ENCODE measurements around the gene TXNRD2.

Gene TXNRD2

GRCh38 chr22:19892925-19893324 is 48.7 kb downstream of the TXNRD2 start:
- FAIRE-seq (no peak), DNase-seq (ENCODE audit: insufficient read length, low spot score) (no peak)
- TF ChIP-seq POLR2A (IDR thresholded peaks at IDR 0.05; ENCODE audit: low read depth, low read length) (no peak), SPI1 (IDR thresholded peaks at IDR 0.05; ENCODE audit: low read depth, low read length) (no peak), POU2F2 (IDR thresholded peaks at IDR 0.05; ENCODE audit: low read depth, low read length) (no peak), POLR2AphosphoS5 (IDR thresholded peaks at IDR 0.05; ENCODE audit: low read depth, low read length) (no peak), PAX5 (IDR thresholded peaks at IDR 0.05; ENCODE audit: insufficient read depth, low read length, severe bottlenecking) (no peak), TAF1 (IDR thresholded peaks at IDR 0.05; ENCODE audit: low read depth, low read length) (no peak)

GRCh38 chr22:19892257-19892879 is 49.2 kb downstream of the TXNRD2 start:
- no peak for TF ChIP-seq POLR2AphosphoS5 (IDR thresholded peaks at IDR 0.05; ENCODE audit: low read depth, low read length)
- TF ChIP-seq POU2F2 (IDR thresholded peaks at IDR 0.05; ENCODE audit: low read depth, low read length), result no peak
- TF ChIP-seq SPI1 (IDR thresholded peaks at IDR 0.05; ENCODE audit: low read depth, low read length), result no peak
- no peak for TF ChIP-seq POLR2A (IDR thresholded peaks at IDR 0.05; ENCODE audit: low read depth, low read length)
- TF ChIP-seq TAF1 (IDR thresholded peaks at IDR 0.05; ENCODE audit: low read depth, low read length), result no peak
- TF ChIP-seq PAX5 (IDR thresholded peaks at IDR 0.05; ENCODE audit: insufficient read depth, low read length, severe bottlenecking), result no peak
- peak; percentile 71 for FAIRE-seq
- peak; percentile 68 for DNase-seq (ENCODE audit: insufficient read length, low spot score)

GRCh38 chr22:19891317-19892256 is 50.0 kb downstream of the TXNRD2 start:
- peak; percentile 90 for DNase-seq (ENCODE audit: insufficient read length, low spot score)
- FAIRE-seq, result peak; percentile 94
- no peak for TF ChIP-seq TAF1 (IDR thresholded peaks at IDR 0.05; ENCODE audit: low read depth, low read length)
- no peak for TF ChIP-seq POLR2A (IDR thresholded peaks at IDR 0.05; ENCODE audit: low read depth, low read length)
- TF ChIP-seq SPI1 (IDR thresholded peaks at IDR 0.05; ENCODE audit: low read depth, low read length), result no peak
- TF ChIP-seq POU2F2 (IDR thresholded peaks at IDR 0.05; ENCODE audit: low read depth, low read length), result peak; percentile 6; the same call in 1 of the 2 replicates

GRCh38 chr22:19890502-19891316 is 50.9 kb downstream of the TXNRD2 start:
- TF ChIP-seq POLR2A (IDR thresholded peaks at IDR 0.05; ENCODE audit: low read depth, low read length) (no peak), POLR2AphosphoS5 (IDR thresholded peaks at IDR 0.05; ENCODE audit: low read depth, low read length) (no peak), POU2F2 (IDR thresholded peaks at IDR 0.05; ENCODE audit: low read depth, low read length) (no peak), PAX5 (IDR thresholded peaks at IDR 0.05; ENCODE audit: insufficient read depth, low read length, severe bottlenecking) (no peak), TAF1 (IDR thresholded peaks at IDR 0.05; ENCODE audit: low read depth, low read length) (no peak), SPI1 (IDR thresholded peaks at IDR 0.05; ENCODE audit: low read depth, low read length) (no peak)
- DNase-seq (ENCODE audit: insufficient read length, low spot score), result no peak
- FAIRE-seq, result no peak

GRCh38 chr22:19889951-19890350 is 51.7 kb downstream of the TXNRD2 start:
- TF ChIP-seq PAX5 (IDR thresholded peaks at IDR 0.05; ENCODE audit: insufficient read depth, low read length, severe bottlenecking), result no peak
- TF ChIP-seq SPI1 (IDR thresholded peaks at IDR 0.05; ENCODE audit: low read depth, low read length), result no peak
- TF ChIP-seq POLR2A (IDR thresholded peaks at IDR 0.05; ENCODE audit: low read depth, low read length), result no peak
- no peak for TF ChIP-seq POU2F2 (IDR thresholded peaks at IDR 0.05; ENCODE audit: low read depth, low read length)
- no peak for TF ChIP-seq TAF1 (IDR thresholded peaks at IDR 0.05; ENCODE audit: low read depth, low read length)
- TF ChIP-seq POLR2AphosphoS5 (IDR thresholded peaks at IDR 0.05; ENCODE audit: low read depth, low read length), result no peak
- FAIRE-seq (no peak), DNase-seq (ENCODE audit: insufficient read length, low spot score) (no peak)

- no peak for FAIRE-seq
- no peak for TF ChIP-seq POLR2AphosphoS5 (IDR thresholded peaks at IDR 0.05; ENCODE audit: low read depth, low read length)
- TF ChIP-seq POU2F2 (IDR thresholded peaks at IDR 0.05; ENCODE audit: low read depth, low read length), result no peak
- no peak for TF ChIP-seq SPI1 (IDR thresholded peaks at IDR 0.05; ENCODE audit: low read depth, low read length)
- TF ChIP-seq TAF1 (IDR thresholded peaks at IDR 0.05; ENCODE audit: low read depth, low read length), result no peak
- TF ChIP-seq PAX5 (IDR thresholded peaks at IDR 0.05; ENCODE audit: insufficient read depth, low read length, severe bottlenecking), result no peak
- TF ChIP-seq POLR2A (IDR thresholded peaks at IDR 0.05; ENCODE audit: low read depth, low read length), result no peak
- DNase-seq (ENCODE audit: insufficient read length, low spot score), result no peak
These were observed 53.4 kb downstream of the TXNRD2 start for GRCh38 chr22:19888131-19888746.

- TF ChIP-seq PAX5 (IDR thresholded peaks at IDR 0.05; ENCODE audit: insufficient read depth, low read length, severe bottlenecking) (no peak), SPI1 (IDR thresholded peaks at IDR 0.05; ENCODE audit: low read depth, low read length) (no peak), TAF1 (IDR thresholded peaks at IDR 0.05; ENCODE audit: low read depth, low read length) (no peak), POLR2AphosphoS5 (IDR thresholded peaks at IDR 0.05; ENCODE audit: low read depth, low read length) (no peak), POLR2A (IDR thresholded peaks at IDR 0.05; ENCODE audit: low read depth, low read length) (no peak), POU2F2 (IDR thresholded peaks at IDR 0.05; ENCODE audit: low read depth, low read length) (no peak)
- no peak for DNase-seq (ENCODE audit: insufficient read length, low spot score)
- no peak for FAIRE-seq
These were observed 54.2 kb downstream of the TXNRD2 start for GRCh38 chr22:19887256-19887985.
